CD14-positive monocyte (primary cell): ENCODE results near the gene UVRAG. TPM values are rescaled to one million over a fixed set of nuclear protein-coding genes. Genes with fewer than 3 reads are reported as not detected.

Experiments used
- DNase-seq, 3 donors: peaks; one replicate each; pipeline ENCODE4 v3.0.0-alpha.2; 2011 to 2022
- H2AFZ ChIP-seq: 2 replicates; pipeline ENCODE4 v1.6.0; 2012; ENCODE audit warnings: mild to moderate bottlenecking, low read depth, low read length, inconsistent platforms; ENCODE audit not compliant: insufficient read depth, poor library complexity, severe bottlenecking
- H3K27ac ChIP-seq, 2 donors: 1 replicate in 1 of 2; 2 replicates in 1 of 2; pipeline ENCODE4 v1.5.1; 2012 to 2013; ENCODE audit warnings: low read length in 2 of 2, control low read depth in 1 of 2, inconsistent platforms in 1 of 2, low read depth in 1 of 2, mild to moderate bottlenecking in 1 of 2
- H3K27me3 ChIP-seq, 2 donors: one replicate each; pipeline versions ENCODE4 v1.6.0 to v1.6.1; 2011 to 2013; ENCODE audit warnings: low read length in 2 of 2; ENCODE audit not compliant: control insufficient read depth in 2 of 2, insufficient read depth in 2 of 2
- H3K36me3 ChIP-seq, 2 donors: replicated peaks in 1 of 2; 1 replicate in 1 of 2; 2 replicates in 1 of 2; pipeline versions ENCODE4 v1.5.1 to v1.6.1; 2012 to 2013; ENCODE audit warnings: low read length in 2 of 2, control low read depth in 1 of 2, inconsistent platforms in 1 of 2, mild to moderate bottlenecking in 1 of 2; ENCODE audit not compliant: insufficient read depth in 2 of 2, control insufficient read depth in 1 of 2
- H3K4me1 ChIP-seq, 2 donors: 1 replicate in 1 of 2; 2 replicates in 1 of 2; pipeline versions ENCODE4 v1.5.1 to v1.6.1; 2012 to 2013; ENCODE audit warnings: low read length in 2 of 2, control low read depth in 1 of 2, inconsistent platforms in 1 of 2, mild to moderate bottlenecking in 1 of 2, moderate library complexity in 1 of 2; ENCODE audit not compliant: insufficient read depth in 2 of 2, control insufficient read depth in 1 of 2
- H3K4me2 ChIP-seq: replicated peaks from 2 replicates; pipeline ENCODE3; 2012; ENCODE audit warnings: low read length, moderate library complexity, mild to moderate bottlenecking; ENCODE audit not compliant: poor library complexity, severe bottlenecking; ENCODE audit errors: extremely low read depth
- H3K4me3 ChIP-seq, 3 experiments: fragments of 200-600 bp in 1 of 3; sonication (generic) in 1 of 3; replicated peaks in 1 of 3; 1 replicate in 2 of 3; 2 replicates in 1 of 3; pipeline ENCODE4 v1.5.1; 2011 to 2013; ENCODE audit warnings: low read length in 3 of 3, mild to moderate bottlenecking in 3 of 3, control low read depth in 2 of 3, low read depth in 2 of 3, inconsistent platforms in 1 of 3, moderate library complexity in 1 of 3
- H3K79me2 ChIP-seq: 2 replicates; pipeline ENCODE4 v1.6.0; 2012; ENCODE audit warnings: mild to moderate bottlenecking, control low read depth, inconsistent platforms, low read length, moderate library complexity; ENCODE audit not compliant: insufficient read depth
- H3K9ac ChIP-seq: 2 replicates; pipeline ENCODE4 v1.6.0; 2017; ENCODE audit warnings: low read length, mild to moderate bottlenecking; ENCODE audit not compliant: insufficient read depth, poor library complexity, severe bottlenecking
- H3K9me3 ChIP-seq, 2 donors: replicated peaks in 1 of 2; 1 replicate in 1 of 2; 2 replicates in 1 of 2; pipeline versions ENCODE4 v1.5.1 to v1.6.1; 2012 to 2013; ENCODE audit warnings: low read length in 2 of 2, control low read depth in 1 of 2; ENCODE audit not compliant: control insufficient read depth in 1 of 2, insufficient read depth in 1 of 2
- H4K20me1 ChIP-seq: 2 replicates; pipeline ENCODE4 v1.6.0; 2012; ENCODE audit warnings: mild to moderate bottlenecking, low read length, control low read depth, moderate library complexity; ENCODE audit not compliant: insufficient read depth
- H3K27ac Mint-ChIP-seq, 7 donors: one replicate each; pipeline ENCODE4 v1.8.0; 2020; ENCODE audit warnings: mild to moderate bottlenecking in 7 of 7, mixed read lengths in 7 of 7, moderate library complexity in 6 of 7, inconsistent platforms in 2 of 7
- H3K27me3 Mint-ChIP-seq, 3 donors: one replicate each; pipeline ENCODE4 v1.8.0; 2021 to 2022; ENCODE audit warnings: low read depth in 3 of 3, mild to moderate bottlenecking in 3 of 3, mixed read lengths in 3 of 3, moderate library complexity in 3 of 3, inconsistent platforms in 1 of 3
- H3K36me3 Mint-ChIP-seq, 2 donors: one replicate each; pipeline ENCODE4 v1.8.0; 2020; ENCODE audit warnings: mixed read lengths in 2 of 2, inconsistent platforms in 1 of 2, mild to moderate bottlenecking in 1 of 2
- H3K4me1 Mint-ChIP-seq: one replicate; pipeline ENCODE4 v1.8.0; 2020; ENCODE audit warnings: mild to moderate bottlenecking, mixed read lengths
- H3K4me3 Mint-ChIP-seq, 2 donors: one replicate each; pipeline ENCODE4 v1.8.0; 2020; ENCODE audit warnings: mild to moderate bottlenecking in 2 of 2, mixed read lengths in 2 of 2, moderate library complexity in 1 of 2
- H3K9me3 Mint-ChIP-seq, 7 donors: one replicate each; pipeline ENCODE4 v1.8.0; 2020 to 2022; ENCODE audit warnings: mixed read lengths in 7 of 7, mild to moderate bottlenecking in 6 of 7, moderate library complexity in 6 of 7, inconsistent platforms in 2 of 7
- WGBS: methylation state at CpG from one replicate; pipeline ENCODE4 v1.1.5; 2013; ENCODE audit warnings: missing lambda C conversion rate; ENCODE audit not compliant: insufficient coverage; 5-methylcytosine and 5-hydroxymethylcytosine counted together
- intact Hi-C, 2 donors: fragments of 100-400 bp; cut with micrococcal nuclease; formaldehyde crosslinking; loops; one replicate each; pipeline versions ENCODE4 v1.15.0 to v1.15.1; 2023
- polyA plus RNA-seq, 3 donors: library from polyadenylated mRNA; depleted of rRNA in 1 of 3; unstranded in 2 of 3; stranded (reverse) in 1 of 3; fragments of 300-500 nt in 2 of 3; fragments of >200 nt in 1 of 3; fragmentation: Illumina TruSeq in 2 of 3; gene quantifications; 1 replicate in 2 of 3; 2 replicates in 1 of 3; pipeline ENCODE4 v1.2.3, GENCODE V29; 2012 to 2021
- TF ChIP-seq, protein P1 (sequence below): fragments of 200-600 bp; IDR thresholded peaks from one replicate; pipeline ENCODE4 v1.8.0; 2022; ENCODE audit warnings: antibody characterized with exemption, mild to moderate bottlenecking

The UVRAG gene
- polyA plus RNA-seq, 3 donors = 13.7 to 20.5 (median 20.0) TPM

DNA sequence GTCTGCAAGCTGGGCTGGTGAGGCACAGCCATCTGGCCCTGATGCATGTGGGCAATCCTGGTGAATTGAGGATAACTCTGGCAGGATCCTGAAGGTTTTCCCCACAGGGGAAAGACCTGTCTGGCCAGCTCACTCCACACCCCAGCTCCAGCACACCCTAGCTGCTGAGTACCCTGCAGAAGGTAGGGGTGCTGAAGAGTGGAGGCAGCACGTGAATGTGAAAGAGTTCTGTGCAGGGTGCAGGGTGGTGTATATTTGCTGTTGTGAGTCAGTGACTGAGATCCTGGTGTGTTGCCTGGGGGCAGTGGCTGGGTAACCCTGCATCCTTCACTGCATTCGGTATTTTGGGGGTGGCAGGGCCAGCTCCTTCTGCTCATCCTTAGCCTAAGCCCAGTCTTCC lies 24.0 kb upstream of the UVRAG start:
- H3K9me3 ChIP-seq = no peaks in the 10 kb centered on the region
- no peak for DNase-seq
- Mint-ChIP-seq H3K9me3 (no peaks in the 10 kb centered on the region), H3K36me3 (peaks cover 78 to 81% of the 10 kb centered on the region in 2 donors), H3K27ac (no peak overlapping the region), H3K4me3 (no peak overlapping the region), H3K27me3 (peaks cover 0 to 4% (median 0%) of the 10 kb centered on the region in 3 donors), H3K4me1 (no peaks in the 10 kb centered on the region)
- H4K20me1 ChIP-seq = no peaks in the 10 kb centered on the region
- H3K79me2 ChIP-seq = no peaks in the 10 kb centered on the region
- peaks cover 44 to 90% of the 10 kb centered on the region in 2 donors for H3K36me3 ChIP-seq
- no peak overlapping the region for H2AFZ ChIP-seq
- no peak overlapping the region for H3K4me2 ChIP-seq
- 100% methylated on average over 1 of the region's 2 CpGs for WGBS
- TF ChIP-seq, protein P1, sequence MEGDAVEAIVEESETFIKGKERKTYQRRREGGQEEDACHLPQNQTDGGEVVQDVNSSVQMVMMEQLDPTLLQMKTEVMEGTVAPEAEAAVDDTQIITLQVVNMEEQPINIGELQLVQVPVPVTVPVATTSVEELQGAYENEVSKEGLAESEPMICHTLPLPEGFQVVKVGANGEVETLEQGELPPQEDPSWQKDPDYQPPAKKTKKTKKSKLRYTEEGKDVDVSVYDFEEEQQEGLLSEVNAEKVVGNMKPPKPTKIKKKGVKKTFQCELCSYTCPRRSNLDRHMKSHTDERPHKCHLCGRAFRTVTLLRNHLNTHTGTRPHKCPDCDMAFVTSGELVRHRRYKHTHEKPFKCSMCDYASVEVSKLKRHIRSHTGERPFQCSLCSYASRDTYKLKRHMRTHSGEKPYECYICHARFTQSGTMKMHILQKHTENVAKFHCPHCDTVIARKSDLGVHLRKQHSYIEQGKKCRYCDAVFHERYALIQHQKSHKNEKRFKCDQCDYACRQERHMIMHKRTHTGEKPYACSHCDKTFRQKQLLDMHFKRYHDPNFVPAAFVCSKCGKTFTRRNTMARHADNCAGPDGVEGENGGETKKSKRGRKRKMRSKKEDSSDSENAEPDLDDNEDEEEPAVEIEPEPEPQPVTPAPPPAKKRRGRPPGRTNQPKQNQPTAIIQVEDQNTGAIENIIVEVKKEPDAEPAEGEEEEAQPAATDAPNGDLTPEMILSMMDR = no peak
- intact Hi-C loops = no loop called here
- no peaks in the 10 kb centered on the region for H3K4me1 ChIP-seq
- no peak overlapping the region for H3K27ac ChIP-seq
- no peaks in the 10 kb centered on the region for H3K27me3 ChIP-seq
- no peak overlapping the region for H3K9ac ChIP-seq
- H3K4me3 ChIP-seq = no peak overlapping the region

DNA sequence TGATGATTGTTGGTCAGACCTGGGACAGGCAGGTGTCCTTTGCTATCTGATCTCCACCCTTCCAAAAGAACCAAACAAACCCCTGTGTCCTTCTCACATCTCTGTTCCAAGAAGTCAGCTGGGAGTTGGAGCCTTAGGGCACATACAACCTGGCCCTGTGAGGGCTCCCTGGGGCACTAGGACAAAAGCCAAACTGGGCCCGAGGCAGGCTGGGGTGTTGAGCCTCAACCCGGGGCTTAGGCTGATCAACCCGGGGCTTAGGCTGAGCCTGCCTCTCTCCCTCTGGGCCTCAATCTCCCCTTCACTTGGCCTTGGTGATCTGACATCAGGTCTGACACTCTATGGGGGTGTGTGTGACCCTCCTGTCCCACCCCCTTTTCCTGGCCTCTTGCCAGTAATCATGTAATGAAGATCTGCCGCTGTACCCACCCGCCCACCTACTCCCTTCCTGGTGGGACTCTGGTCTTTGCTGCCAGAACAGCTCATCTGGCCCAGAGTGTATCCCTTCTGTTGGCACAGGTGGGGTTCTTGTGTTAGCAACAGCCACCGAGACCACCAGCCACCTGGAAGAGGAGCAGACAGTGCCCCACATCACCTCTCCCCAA lies 22.8 kb upstream of the UVRAG start:
- H3K36me3 Mint-ChIP-seq = peaks cover 81 to 82% of the 10 kb centered on the region in 2 donors
- H3K9me3 Mint-ChIP-seq = no peaks in the 10 kb centered on the region
- 100% methylated on average over 3 of the region's 6 CpGs for WGBS
- H3K79me2 ChIP-seq = no peaks in the 10 kb centered on the region
- no peaks in the 10 kb centered on the region for H4K20me1 ChIP-seq
- H3K27me3 ChIP-seq = no peaks in the 10 kb centered on the region
- H3K4me1 Mint-ChIP-seq = no peaks in the 10 kb centered on the region
- DNase-seq = no peak
- no peak overlapping the region for H3K4me2 ChIP-seq
- H3K36me3 ChIP-seq = peaks cover 45 to 93% of the 10 kb centered on the region in 2 donors
- H3K9ac ChIP-seq = no peak overlapping the region
- intact Hi-C loops = no loop called here
- H3K9me3 ChIP-seq = no peaks in the 10 kb centered on the region
- TF ChIP-seq, protein P1 = no peak
- H3K27me3 Mint-ChIP-seq = peaks cover 0 to 4% (median 0%) of the 10 kb centered on the region in 3 donors
- H3K27ac Mint-ChIP-seq = peak overlapping the region in 1 of 7 donors; percentile 69
- no peak overlapping the region for H3K27ac ChIP-seq
- H3K4me3 Mint-ChIP-seq = no peak overlapping the region
- H2AFZ ChIP-seq = no peak overlapping the region
- no peak overlapping the region for H3K4me3 ChIP-seq
- no peaks in the 10 kb centered on the region for H3K4me1 ChIP-seq
